GM19240 (cell line): ENCODE measurements around the gene ZDHHC7.

ENCODE experiments used
- DNase-seq: peaks from one replicate; pipeline ENCODE4 v3.0.0; 2011; ENCODE audit warnings: low spot score; ENCODE audit not compliant: insufficient read length

Gene ZDHHC7

GRCh38 chr16:85019659-85020245 is 8.4 kb upstream of the ZDHHC7 start:
- no peak for DNase-seq

- DNase-seq: no peak
These were observed 7.3 kb upstream of the ZDHHC7 start for GRCh38 chr16:85018529-85019236.

- DNase-seq: no peak
These were observed 6.3 kb upstream of the ZDHHC7 start for GRCh38 chr16:85017633-85018032.

GRCh38 chr16:85017151-85017550 is 5.8 kb upstream of the ZDHHC7 start:
- no peak for DNase-seq

GRCh38 chr16:85015481-85016187 is 4.3 kb upstream of the ZDHHC7 start:
- no peak for DNase-seq

GRCh38 chr16:85014311-85014710 is 3.0 kb upstream of the ZDHHC7 start:
- no peak for DNase-seq

GRCh38 chr16:85011846-85012284 is 530 bp upstream of the ZDHHC7 start:
- no peak for DNase-seq

GRCh38 chr16:85010446-85010930 is 847 bp downstream of the ZDHHC7 start:
- DNase-seq: no peak

- DNase-seq: no peak
These were observed 3.1 kb downstream of the ZDHHC7 start for GRCh38 chr16:85008271-85008670.

- DNase-seq: no peak
These were observed 3.7 kb downstream of the ZDHHC7 start for GRCh38 chr16:85007496-85008214.

- no peak for DNase-seq
These were observed 4.7 kb downstream of the ZDHHC7 start for GRCh38 chr16:85006639-85007038.

- no peak for DNase-seq
These were observed 5.9 kb downstream of the ZDHHC7 start for GRCh38 chr16:85005285-85006069.

- no peak for DNase-seq
These were observed 6.6 kb downstream of the ZDHHC7 start for GRCh38 chr16:85004587-85005205.

- no peak for DNase-seq
These were observed 7.4 kb downstream of the ZDHHC7 start for GRCh38 chr16:85003725-85004586.

- no peak for DNase-seq
These were observed 8.3 kb downstream of the ZDHHC7 start for GRCh38 chr16:85003076-85003475.

GRCh38 chr16:85002608-85003007 is 8.7 kb downstream of the ZDHHC7 start:
- no peak for DNase-seq

GRCh38 chr16:85002099-85002541 is 9.2 kb downstream of the ZDHHC7 start:
- DNase-seq: no peak

GRCh38 chr16:84999857-85000480 is 11.4 kb downstream of the ZDHHC7 start:
- DNase-seq: no peak

- DNase-seq: no peak
These were observed 12.1 kb downstream of the ZDHHC7 start for GRCh38 chr16:84999200-84999599.
